HUES6 (cell line): Measurements from ENCODE around the gene LETMD1.

Experiments used
- H3K27ac ChIP-seq: 2 replicates; pipeline ENCODE4 v1.7.0; 2013; ENCODE audit warnings: low read depth, mild to moderate bottlenecking, low read length, inconsistent platforms
- H3K27me3 ChIP-seq: 2 replicates; pipeline ENCODE4 v1.6.1; 2013; ENCODE audit warnings: low read length; ENCODE audit not compliant: control insufficient read depth, insufficient read depth
- H3K36me3 ChIP-seq: 2 replicates; pipeline ENCODE4 v1.6.1; 2013; ENCODE audit warnings: low read length; ENCODE audit not compliant: control insufficient read depth, insufficient read depth
- H3K4me1 ChIP-seq: 2 replicates; pipeline ENCODE4 v1.6.1; 2013; ENCODE audit warnings: low read length; ENCODE audit not compliant: control insufficient read depth, insufficient read depth
- H3K4me3 ChIP-seq: 2 replicates; pipeline ENCODE4 v1.5.1; 2013; ENCODE audit warnings: low read depth, low read length
- H3K9ac ChIP-seq: one replicate; pipeline ENCODE4 v1.6.1; 2013; ENCODE audit warnings: mild to moderate bottlenecking, low read length
- H3K9me3 ChIP-seq: 2 replicates; pipeline ENCODE4 v1.6.1; 2013; ENCODE audit warnings: low read depth, low read length; ENCODE audit not compliant: control insufficient read depth, insufficient read depth

Gene LETMD1

GRCh38 chr12:51047655-51048540 is at the start of gene LETMD1:
Gene LETMD1 (plus strand): TSS chr12:51048327. CDS start chr12:51048357, 30 bp downstream.
- H3K27ac ChIP-seq = peak within 1 kb of the TSS; percentile 53; the same call in 1 of the 2 replicates

GRCh38 chr12:50999093-50999492 is 49.0 kb upstream of the LETMD1 start:
- H3K4me3 ChIP-seq = no peak overlapping the region
- no peaks in the 10 kb centered on the region for H3K27me3 ChIP-seq
- no peaks in the 10 kb centered on the region for H3K4me1 ChIP-seq
- no peaks in the 10 kb centered on the region for H3K9me3 ChIP-seq
- peaks cover 62% of the 10 kb centered on the region for H3K36me3 ChIP-seq
- H3K9ac ChIP-seq = no peak overlapping the region
- H3K27ac ChIP-seq = no peak overlapping the region

More at GRCh38 chr12:51047655-51048540, at the start of gene LETMD1:
- H3K36me3 ChIP-seq = peaks cover 6% of the 10 kb centered on the region
- no peaks in the 10 kb centered on the region for H3K27me3 ChIP-seq
- H3K9ac ChIP-seq = peak within 1 kb of the TSS; percentile 82
- H3K4me1 ChIP-seq = peaks cover 10% of the 10 kb centered on the region
- no peaks in the 10 kb centered on the region for H3K9me3 ChIP-seq
- H3K4me3 ChIP-seq = peak within 1 kb of the TSS; percentile 77

- Histone ChIP-seq H3K27ac (no peak overlapping the region), H3K27me3 (no peaks in the 10 kb centered on the region), H3K9me3 (no peaks in the 10 kb centered on the region), H3K4me1 (peaks cover 1% of the 10 kb centered on the region; the same call in 1 of the 2 replicates), H3K36me3 (peaks cover 62% of the 10 kb centered on the region), H3K9ac (no peak overlapping the region), H3K4me3 (no peak overlapping the region)
Observed at GRCh38 chr12:51000245-51000644, 47.9 kb upstream of the LETMD1 start.

GRCh38 chr12:51001799-51002198 is 46.3 kb upstream of the LETMD1 start:
- no peak overlapping the region for H3K27ac ChIP-seq
- H3K4me3 ChIP-seq = no peak overlapping the region

GRCh38 chr12:51004504-51004903 is 43.6 kb upstream of the LETMD1 start:
- Histone ChIP-seq H3K36me3 (peaks cover 53% of the 10 kb centered on the region), H3K9me3 (no peaks in the 10 kb centered on the region), H3K27me3 (no peaks in the 10 kb centered on the region), H3K4me1 (peaks cover 17% of the 10 kb centered on the region), H3K4me3 (no peak overlapping the region), H3K27ac (no peak overlapping the region), H3K9ac (no peak overlapping the region)

More at GRCh38 chr12:51001799-51002198, 46.3 kb upstream of the LETMD1 start:
- no peaks in the 10 kb centered on the region for H3K9me3 ChIP-seq
- H3K36me3 ChIP-seq = peaks cover 57% of the 10 kb centered on the region
- H3K9ac ChIP-seq = no peak overlapping the region
- peaks cover 10% of the 10 kb centered on the region for H3K4me1 ChIP-seq
- no peaks in the 10 kb centered on the region for H3K27me3 ChIP-seq

- Histone ChIP-seq H3K27me3 (no peaks in the 10 kb centered on the region), H3K4me1 (peaks cover 21% of the 10 kb centered on the region), H3K27ac (peak overlapping the region; percentile 31; the same call in 1 of the 2 replicates), H3K9me3 (no peaks in the 10 kb centered on the region), H3K9ac (no peak overlapping the region), H3K4me3 (no peak overlapping the region), H3K36me3 (peaks cover 51% of the 10 kb centered on the region)
Observed at GRCh38 chr12:51005030-51005429, 43.1 kb upstream of the LETMD1 start.

GRCh38 chr12:51005671-51006070 is 42.5 kb upstream of the LETMD1 start:
- Histone ChIP-seq H3K36me3 (peaks cover 45% of the 10 kb centered on the region), H3K9ac (no peak overlapping the region), H3K27me3 (no peaks in the 10 kb centered on the region), H3K4me3 (no peak overlapping the region), H3K4me1 (peaks cover 21% of the 10 kb centered on the region), H3K27ac (peak overlapping the region; percentile 31; the same call in 1 of the 2 replicates), H3K9me3 (no peaks in the 10 kb centered on the region)

GRCh38 chr12:51008329-51009055 is 39.6 kb upstream of the LETMD1 start:
- H3K27me3 ChIP-seq = no peaks in the 10 kb centered on the region
- H3K27ac ChIP-seq = no peak overlapping the region; the same call in 1 of the 2 replicates
- H3K4me1 ChIP-seq = peaks cover 21% of the 10 kb centered on the region
- no peak overlapping the region for H3K4me3 ChIP-seq
- no peaks in the 10 kb centered on the region for H3K9me3 ChIP-seq
- peaks cover 37% of the 10 kb centered on the region for H3K36me3 ChIP-seq
- H3K9ac ChIP-seq = no peak overlapping the region

GRCh38 chr12:51009056-51009440 is 39.1 kb upstream of the LETMD1 start:
- no peak overlapping the region for H3K4me3 ChIP-seq
- H3K27me3 ChIP-seq = no peaks in the 10 kb centered on the region
- no peak overlapping the region; the same call in 1 of the 2 replicates for H3K27ac ChIP-seq
- peaks cover 34% of the 10 kb centered on the region for H3K36me3 ChIP-seq
- H3K9ac ChIP-seq = no peak overlapping the region
- peaks cover 21% of the 10 kb centered on the region for H3K4me1 ChIP-seq
- no peaks in the 10 kb centered on the region for H3K9me3 ChIP-seq

GRCh38 chr12:51011955-51012354 is 36.2 kb upstream of the LETMD1 start:
- Histone ChIP-seq H3K9me3 (no peaks in the 10 kb centered on the region), H3K27ac (no peak overlapping the region), H3K27me3 (no peaks in the 10 kb centered on the region), H3K9ac (no peak overlapping the region), H3K4me3 (no peak overlapping the region), H3K4me1 (peaks cover 11% of the 10 kb centered on the region; the same call in 1 of the 2 replicates), H3K36me3 (peaks cover 14% of the 10 kb centered on the region)
